Erythroblast (primary cell): ENCODE results near the gene LUC7L2.

ENCODE experiments used
- GATA1 ChIP-seq: IDR thresholded peaks from 2 replicates; pipeline ENCODE4 v1.6.1; 2011; ENCODE audit warnings: low read depth, mild to moderate bottlenecking, control low read depth, low read length, moderate library complexity
- POLR2A ChIP-seq: IDR thresholded peaks from 2 replicates; pipeline ENCODE4 v1.6.1; 2011; ENCODE audit warnings: mild to moderate bottlenecking, low read length

DNA sequence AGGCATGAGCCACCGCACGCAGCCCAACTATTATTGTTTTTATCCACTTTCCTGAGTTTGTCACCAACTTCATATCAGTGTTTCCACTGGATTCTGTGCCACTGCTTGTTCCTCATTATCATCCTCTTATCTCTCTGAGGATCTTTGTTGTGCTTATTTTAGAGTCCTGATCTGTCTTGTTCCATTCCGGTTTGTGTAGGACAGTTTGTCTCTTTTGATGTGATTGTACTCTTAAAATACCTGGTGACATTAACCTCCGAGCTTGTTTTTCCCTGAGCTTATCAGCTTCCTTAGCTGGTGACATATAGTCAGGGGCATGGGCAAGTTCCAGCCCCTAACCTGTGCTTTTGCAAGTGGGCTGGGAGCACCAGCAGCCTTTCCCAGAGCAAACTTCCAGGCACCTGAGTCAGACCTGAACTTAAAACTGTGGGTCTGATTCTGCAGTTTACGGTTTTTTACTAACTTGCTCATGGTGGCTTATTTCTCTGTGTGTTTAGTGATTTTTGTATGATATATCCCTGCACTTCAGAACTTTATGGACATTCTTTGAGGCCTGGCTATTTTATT is 41.7 kb upstream of the LUC7L2 start:
- no peak for TF ChIP-seq POLR2A
- TF ChIP-seq GATA1 = no peak
